Measurements from ENCODE around the gene CD81.

GRCh38 chr11:2395211-2395730, 18.2 kb downstream of the CD81 start:
- no peak for TF ChIP-seq CTCF (IDR thresholded peaks at IDR 0.05)
- TF ChIP-seq POLR2AphosphoS5 (IDR thresholded peaks at IDR 0.05), result no peak
- no peak for TF ChIP-seq POLR2A (IDR thresholded peaks at IDR 0.05)
- TF ChIP-seq EP300 (IDR thresholded peaks at IDR 0.05; ENCODE audit: low read depth), result no peak

Measured in transverse colon (tissue), 4 donors.